ENCODE results near the gene UROC1. TPM values are rescaled to one million over a fixed set of nuclear protein-coding genes. Genes with fewer than 3 reads are reported as not detected.

The UROC1 gene
- total RNA-seq, 6 donors from 2014 or later: not detected

- 78 to 84% methylated on average over 15 to 19 of the region's 19 CpGs for WGBS, 2 donors
- TF ChIP-seq POLR2AphosphoS5 (IDR thresholded peaks at IDR 0.05) (no peak), CTCF (IDR thresholded peaks at IDR 0.05) (no peak), EP300 (IDR thresholded peaks at IDR 0.05) (no peak), POLR2A (IDR thresholded peaks at IDR 0.05) (no peak)
- ATAC-seq (ENCODE audit: low FRiP score in 2 of 2): peak in 1 of 2 donors; percentile 19
- H3K4me1 ChIP-seq: peaks cover 28 to 65% (median 47%) of the 10 kb centered on the region in 4 donors
- H3K9me3 ChIP-seq: no peaks in the 10 kb centered on the region
- peak overlapping the region in 3 of 4 donors; percentile 28 to 52 (median 35) for H3K27ac ChIP-seq
- H3K36me3 ChIP-seq: peaks cover 55 to 97% (median 82%) of the 10 kb centered on the region in 4 donors
- no peak overlapping the region for H3K4me3 ChIP-seq
- peak in 1 of 2 donors; percentile 26 for DNase-seq
- no peaks in the 10 kb centered on the region for H3K27me3 ChIP-seq
Observed at GRCh38 chr3:126466886-126467610, 50.5 kb downstream of the UROC1 start.

GRCh38 chr3:126465928-126466544 lies 51.5 kb downstream of the UROC1 start:
- peaks cover 18 to 55% (median 38%) of the 10 kb centered on the region in 4 donors for H3K4me1 ChIP-seq
- peak; percentile 24 to 56 for ATAC-seq (ENCODE audit: low FRiP score in 2 of 2)
- TF ChIP-seq POLR2A (IDR thresholded peaks at IDR 0.05): no peak
- TF ChIP-seq CTCF (IDR thresholded peaks at IDR 0.05): no peak
- TF ChIP-seq EP300 (IDR thresholded peaks at IDR 0.05): no peak
- no peak for TF ChIP-seq POLR2AphosphoS5 (IDR thresholded peaks at IDR 0.05)
- no peaks in the 10 kb centered on the region for H3K9me3 ChIP-seq
- H3K27ac ChIP-seq: peak overlapping the region in 3 of 4 donors; percentile 28 to 61 (median 52)
- peaks cover 64 to 99% (median 89%) of the 10 kb centered on the region in 4 donors for H3K36me3 ChIP-seq
- H3K27me3 ChIP-seq: no peaks in the 10 kb centered on the region
- no peak overlapping the region for H3K4me3 ChIP-seq
- DNase-seq: peak in 1 of 2 donors; percentile 72
- WGBS, 2 donors: 56 to 72% methylated on average over 12 to 16 of the region's 16 CpGs

- no peak for TF ChIP-seq EP300 (IDR thresholded peaks at IDR 0.05)
- no peak for TF ChIP-seq POLR2AphosphoS5 (IDR thresholded peaks at IDR 0.05)
- TF ChIP-seq CTCF (IDR thresholded peaks at IDR 0.05): no peak
- TF ChIP-seq POLR2A (IDR thresholded peaks at IDR 0.05): no peak
- H3K9me3 ChIP-seq: no peaks in the 10 kb centered on the region
- H3K4me3 ChIP-seq: no peak overlapping the region
- 95% methylated on average over 11 of the region's 11 CpGs; no CpG with 5 or more reads in 1 of the 2 donors for WGBS, 2 donors
- peaks cover 14 to 46% (median 36%) of the 10 kb centered on the region in 4 donors for H3K4me1 ChIP-seq
- ATAC-seq (ENCODE audit: low FRiP score in 2 of 2) (no peak), DNase-seq (no peak)
- no peaks in the 10 kb centered on the region for H3K27me3 ChIP-seq
- H3K27ac ChIP-seq: peak overlapping the region in 2 of 4 donors; percentile 17 to 61
- H3K36me3 ChIP-seq: peaks cover 59 to 99% (median 91%) of the 10 kb centered on the region in 4 donors
Observed at GRCh38 chr3:126464997-126465396, 52.6 kb downstream of the UROC1 start.

- WGBS, 2 donors: 71% methylated on average over 4 of the region's 4 CpGs
- TF ChIP-seq POLR2A (IDR thresholded peaks at IDR 0.05): no peak
- Histone ChIP-seq H3K27me3 (no peaks in the 10 kb centered on the region), H3K4me1 (peaks cover 10 to 46% (median 31%) of the 10 kb centered on the region in 4 donors), H3K27ac (peak overlapping the region in 1 of 4 donors; percentile 17), H3K9me3 (no peaks in the 10 kb centered on the region), H3K4me3 (no peak overlapping the region), H3K36me3 (peaks cover 56 to 99% (median 91%) of the 10 kb centered on the region in 4 donors)
- DNase-seq (no peak), ATAC-seq (ENCODE audit: low FRiP score in 2 of 2) (no peak)
Observed at GRCh38 chr3:126464494-126464893, 53.1 kb downstream of the UROC1 start.

- Histone ChIP-seq H3K27ac (no peak overlapping the region), H3K4me3 (no peak overlapping the region), H3K36me3 (peaks cover 56 to 99% (median 91%) of the 10 kb centered on the region in 4 donors), H3K9me3 (no peaks in the 10 kb centered on the region), H3K27me3 (no peaks in the 10 kb centered on the region), H3K4me1 (peaks cover 6 to 42% (median 28%) of the 10 kb centered on the region in 4 donors)
- WGBS, 2 donors: 89 to 94% methylated on average over 4 of the region's 4 CpGs
- DNase-seq (no peak), ATAC-seq (ENCODE audit: low FRiP score in 2 of 2) (no peak)
- TF ChIP-seq CTCF (IDR thresholded peaks at IDR 0.05): no peak
- TF ChIP-seq POLR2A (IDR thresholded peaks at IDR 0.05): no peak
- no peak for TF ChIP-seq EP300 (IDR thresholded peaks at IDR 0.05)
- no peak for TF ChIP-seq POLR2AphosphoS5 (IDR thresholded peaks at IDR 0.05)
Observed at GRCh38 chr3:126464093-126464492, 53.5 kb downstream of the UROC1 start.

All from upper lobe of left lung (tissue), 6 donors.